GM12892 (cell line): ENCODE data around the gene ANO6.
A peak's percentile ranks its signal among the peaks of the same experiment; 100 is the strongest.
"Not testable (repeated sequence)": the region's sequence is repeated elsewhere in the genome, so short reads cannot be mapped to it uniquely, and the experiment has no call there.

Source experiments
- DNase-seq: peaks from one replicate; pipeline ENCODE4 v3.0.0; 2011; ENCODE audit not compliant: insufficient read length
- FAIRE-seq: peaks from 2 replicates; lab custom pipeline; 2011; peaks lifted over from hg19 to GRCh38; lab: Jason Lieb, UNC
- POLR2A ChIP-seq: IDR thresholded peaks from 2 replicates; pipeline ENCODE4 v1.6.1; 2011; ENCODE audit warnings: low read depth, low read length, control low read depth
- POLR2AphosphoS5 ChIP-seq: IDR thresholded peaks from 2 replicates; pipeline ENCODE4 v1.6.1; 2011; ENCODE audit warnings: low read depth, low read length, control low read depth
- TAF1 ChIP-seq: IDR thresholded peaks from 2 replicates; pipeline ENCODE4 v1.6.1; 2011; ENCODE audit warnings: low read depth, mild to moderate bottlenecking, control low read depth, low read length, borderline replicate concordance

The ANO6 gene

GRCh38 chr12:45304514-45305178, 88.8 kb downstream of the ANO6 start:
- DNase-seq (no peak), FAIRE-seq (no peak)
- TF ChIP-seq TAF1, result no peak
- no peak for TF ChIP-seq POLR2AphosphoS5
- no peak for TF ChIP-seq POLR2A

GRCh38 chr12:45305907-45306306, 90.0 kb downstream of the ANO6 start:
- TF ChIP-seq POLR2AphosphoS5 (no peak), POLR2A (no peak), TAF1 (no peak)
- no peak for DNase-seq
- FAIRE-seq, result no peak

GRCh38 chr12:45309836-45310626, 94.1 kb downstream of the ANO6 start:
- DNase-seq (no peak), FAIRE-seq (no peak)

GRCh38 chr12:45310627-45310968, 94.7 kb downstream of the ANO6 start:
- no peak for FAIRE-seq
- no peak for DNase-seq
- TF ChIP-seq POLR2A (no peak), TAF1 (no peak), POLR2AphosphoS5 (no peak)

More at GRCh38 chr12:45309836-45310626, 94.1 kb downstream of the ANO6 start:
- TF ChIP-seq TAF1, result no peak
- TF ChIP-seq POLR2AphosphoS5, result no peak
- TF ChIP-seq POLR2A, result no peak

- FAIRE-seq (no peak), DNase-seq (no peak)
- TF ChIP-seq POLR2A, result no peak
- TF ChIP-seq TAF1, result no peak
- no peak for TF ChIP-seq POLR2AphosphoS5
These were observed 96.1 kb downstream of the ANO6 start for GRCh38 chr12:45312012-45312411.

- TF ChIP-seq POLR2A, result no peak
- TF ChIP-seq POLR2AphosphoS5, result no peak
- no peak for TF ChIP-seq TAF1
- no peak for FAIRE-seq
- DNase-seq, result no peak
These were observed 98.9 kb downstream of the ANO6 start for GRCh38 chr12:45314770-45315169.

- TF ChIP-seq POLR2A, result no peak
- TF ChIP-seq TAF1, result no peak
- FAIRE-seq, result no peak
- no peak for DNase-seq
These were observed 99.6 kb downstream of the ANO6 start for GRCh38 chr12:45315462-45315861.

- FAIRE-seq, result not testable (repeated sequence)
These were observed 101.4 kb downstream of the ANO6 start for GRCh38 chr12:45317261-45317660.

GRCh38 chr12:45322810-45323209, 106.9 kb downstream of the ANO6 start:
- TF ChIP-seq TAF1, result no peak
- TF ChIP-seq POLR2A, result no peak
- TF ChIP-seq POLR2AphosphoS5, result no peak
- no peak for DNase-seq
- FAIRE-seq, result no peak

More at GRCh38 chr12:45317261-45317660, 101.4 kb downstream of the ANO6 start:
- DNase-seq, result not testable (repeated sequence)

- FAIRE-seq (no peak), DNase-seq (no peak)
- TF ChIP-seq TAF1 (no peak), POLR2AphosphoS5 (no peak), POLR2A (no peak)
These were observed 108.5 kb downstream of the ANO6 start for GRCh38 chr12:45324391-45324790.

- no peak for TF ChIP-seq POLR2A
- no peak for TF ChIP-seq TAF1
- TF ChIP-seq POLR2AphosphoS5, result no peak
- FAIRE-seq, result peak; percentile 21
- no peak for DNase-seq
These were observed 110.6 kb downstream of the ANO6 start for GRCh38 chr12:45326358-45326975.

GRCh38 chr12:45327823-45328383, 112.0 kb downstream of the ANO6 start:
- DNase-seq (no peak), FAIRE-seq (peak; percentile 46)
- no peak for TF ChIP-seq TAF1
- no peak for TF ChIP-seq POLR2AphosphoS5
- TF ChIP-seq POLR2A, result no peak
